ENCODE measurements around the gene CENPS. TPM values are rescaled to one million over a fixed set of nuclear protein-coding genes. Genes with fewer than 3 reads are reported as not detected.

Gene CENPS
- total and polyA plus RNA-seq, 2 of the 13 experiments (the other 11 are each of a cell fraction or from before 2014, with no cell fraction given), result 3.3 to 22.0 TPM

DNA sequence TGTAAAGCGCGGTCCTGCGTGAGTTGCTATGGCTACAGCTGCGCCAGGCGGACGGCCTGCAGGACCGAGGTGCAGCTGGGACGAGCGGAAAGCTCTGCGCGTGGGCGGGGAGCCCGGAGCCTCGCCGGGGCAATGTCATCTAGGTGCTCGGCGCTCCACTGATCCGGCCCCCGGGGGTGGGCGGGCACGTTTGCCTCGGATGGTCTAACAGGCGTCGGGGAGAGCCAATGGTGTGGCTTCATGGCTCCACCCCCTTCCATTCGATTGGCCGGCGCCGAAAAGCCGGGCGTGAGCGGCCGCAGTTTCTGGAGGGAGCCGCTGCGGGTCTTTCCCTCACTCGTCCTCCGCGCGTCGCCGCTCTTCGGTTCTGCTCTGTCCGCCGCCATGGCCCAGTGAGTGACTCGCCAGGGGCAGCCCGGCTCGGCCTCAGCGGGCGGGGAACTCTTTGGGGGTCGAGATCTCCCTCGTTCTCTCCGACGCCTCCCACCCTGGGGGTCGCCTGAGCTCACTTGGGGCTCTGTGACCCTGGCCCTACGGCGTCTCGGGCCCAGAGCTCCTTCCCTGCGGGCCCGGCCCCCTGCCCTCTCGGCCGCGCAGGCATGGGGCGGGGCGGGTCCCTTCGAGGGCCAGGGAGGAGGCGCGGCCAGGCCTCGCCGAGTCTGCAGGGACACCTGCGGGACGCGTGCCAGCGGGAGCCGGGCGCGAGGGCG is 31.3 kb upstream of the CENPS start, which contains the start of gene PGD (continued):
- TF ChIP-seq, protein P1, sequence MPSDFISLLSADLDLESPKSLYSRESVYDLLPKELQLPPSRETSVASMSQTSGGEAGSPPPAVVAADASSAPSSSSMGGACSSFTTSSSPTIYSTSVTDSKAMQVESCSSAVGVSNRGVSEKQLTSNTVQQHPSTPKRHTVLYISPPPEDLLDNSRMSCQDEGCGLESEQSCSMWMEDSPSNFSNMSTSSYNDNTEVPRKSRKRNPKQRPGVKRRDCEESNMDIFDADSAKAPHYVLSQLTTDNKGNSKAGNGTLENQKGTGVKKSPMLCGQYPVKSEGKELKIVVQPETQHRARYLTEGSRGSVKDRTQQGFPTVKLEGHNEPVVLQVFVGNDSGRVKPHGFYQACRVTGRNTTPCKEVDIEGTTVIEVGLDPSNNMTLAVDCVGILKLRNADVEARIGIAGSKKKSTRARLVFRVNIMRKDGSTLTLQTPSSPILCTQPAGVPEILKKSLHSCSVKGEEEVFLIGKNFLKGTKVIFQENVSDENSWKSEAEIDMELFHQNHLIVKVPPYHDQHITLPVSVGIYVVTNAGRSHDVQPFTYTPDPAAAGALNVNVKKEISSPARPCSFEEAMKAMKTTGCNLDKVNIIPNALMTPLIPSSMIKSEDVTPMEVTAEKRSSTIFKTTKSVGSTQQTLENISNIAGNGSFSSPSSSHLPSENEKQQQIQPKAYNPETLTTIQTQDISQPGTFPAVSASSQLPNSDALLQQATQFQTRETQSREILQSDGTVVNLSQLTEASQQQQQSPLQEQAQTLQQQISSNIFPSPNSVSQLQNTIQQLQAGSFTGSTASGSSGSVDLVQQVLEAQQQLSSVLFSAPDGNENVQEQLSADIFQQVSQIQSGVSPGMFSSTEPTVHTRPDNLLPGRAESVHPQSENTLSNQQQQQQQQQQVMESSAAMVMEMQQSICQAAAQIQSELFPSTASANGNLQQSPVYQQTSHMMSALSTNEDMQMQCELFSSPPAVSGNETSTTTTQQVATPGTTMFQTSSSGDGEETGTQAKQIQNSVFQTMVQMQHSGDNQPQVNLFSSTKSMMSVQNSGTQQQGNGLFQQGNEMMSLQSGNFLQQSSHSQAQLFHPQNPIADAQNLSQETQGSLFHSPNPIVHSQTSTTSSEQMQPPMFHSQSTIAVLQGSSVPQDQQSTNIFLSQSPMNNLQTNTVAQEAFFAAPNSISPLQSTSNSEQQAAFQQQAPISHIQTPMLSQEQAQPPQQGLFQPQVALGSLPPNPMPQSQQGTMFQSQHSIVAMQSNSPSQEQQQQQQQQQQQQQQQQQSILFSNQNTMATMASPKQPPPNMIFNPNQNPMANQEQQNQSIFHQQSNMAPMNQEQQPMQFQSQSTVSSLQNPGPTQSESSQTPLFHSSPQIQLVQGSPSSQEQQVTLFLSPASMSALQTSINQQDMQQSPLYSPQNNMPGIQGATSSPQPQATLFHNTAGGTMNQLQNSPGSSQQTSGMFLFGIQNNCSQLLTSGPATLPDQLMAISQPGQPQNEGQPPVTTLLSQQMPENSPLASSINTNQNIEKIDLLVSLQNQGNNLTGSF (CRISPR knock-in tag; IDR thresholded peaks at IDR 0.05), result peak; percentile 77
- TF ChIP-seq THYN1 (CRISPR knock-in tag; IDR thresholded peaks at IDR 0.05; ENCODE audit: borderline replicate concordance, low read depth) (no peak), ZNF766 (CRISPR knock-in tag; IDR thresholded peaks at IDR 0.05; ENCODE audit: borderline replicate concordance) (peak; percentile 92), REXO4 (CRISPR knock-in tag; IDR thresholded peaks at IDR 0.05; ENCODE audit: borderline replicate concordance) (peak; percentile 64; the same call in 1 of the 2 replicates), HNRNPK (IDR thresholded peaks at IDR 0.05; ENCODE audit: low read depth, low read length, poor library complexity, severe bottlenecking) (no peak), ASH2L (IDR thresholded peaks at IDR 0.05; ENCODE audit: insufficient read length, low read depth, low read length) (peak; percentile 79), NFKBIZ (CRISPR knock-in tag; IDR thresholded peaks at IDR 0.05) (0 out of 2 replicates have a peak, but pooled peaks have one; percentile 5), SAP130 (CRISPR knock-in tag; IDR thresholded peaks at IDR 0.05; ENCODE audit: low read depth) (peak; percentile 87), HDAC2 (CRISPR knock-in tag; IDR thresholded peaks at IDR 0.05) (peak; percentile 70), ZNF33B (CRISPR knock-in tag; IDR thresholded peaks at IDR 0.05) (peak; percentile 69; the same call in 1 of the 2 replicates), ZNF326 (CRISPR knock-in tag; IDR thresholded peaks at IDR 0.05; ENCODE audit: borderline replicate concordance) (no peak), GATAD1 (CRISPR knock-in tag; IDR thresholded peaks at IDR 0.05) (peak; percentile 47)
- TF ChIP-seq, protein P2, sequence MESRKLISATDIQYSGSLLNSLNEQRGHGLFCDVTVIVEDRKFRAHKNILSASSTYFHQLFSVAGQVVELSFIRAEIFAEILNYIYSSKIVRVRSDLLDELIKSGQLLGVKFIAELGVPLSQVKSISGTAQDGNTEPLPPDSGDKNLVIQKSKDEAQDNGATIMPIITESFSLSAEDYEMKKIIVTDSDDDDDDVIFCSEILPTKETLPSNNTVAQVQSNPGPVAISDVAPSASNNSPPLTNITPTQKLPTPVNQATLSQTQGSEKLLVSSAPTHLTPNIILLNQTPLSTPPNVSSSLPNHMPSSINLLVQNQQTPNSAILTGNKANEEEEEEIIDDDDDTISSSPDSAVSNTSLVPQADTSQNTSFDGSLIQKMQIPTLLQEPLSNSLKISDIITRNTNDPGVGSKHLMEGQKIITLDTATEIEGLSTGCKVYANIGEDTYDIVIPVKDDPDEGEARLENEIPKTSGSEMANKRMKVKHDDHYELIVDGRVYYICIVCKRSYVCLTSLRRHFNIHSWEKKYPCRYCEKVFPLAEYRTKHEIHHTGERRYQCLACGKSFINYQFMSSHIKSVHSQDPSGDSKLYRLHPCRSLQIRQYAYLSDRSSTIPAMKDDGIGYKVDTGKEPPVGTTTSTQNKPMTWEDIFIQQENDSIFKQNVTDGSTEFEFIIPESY (CRISPR knock-in tag; IDR thresholded peaks at IDR 0.05), result peak; percentile 51; the same call in 1 of the 2 replicates
- TF ChIP-seq, protein P3, sequence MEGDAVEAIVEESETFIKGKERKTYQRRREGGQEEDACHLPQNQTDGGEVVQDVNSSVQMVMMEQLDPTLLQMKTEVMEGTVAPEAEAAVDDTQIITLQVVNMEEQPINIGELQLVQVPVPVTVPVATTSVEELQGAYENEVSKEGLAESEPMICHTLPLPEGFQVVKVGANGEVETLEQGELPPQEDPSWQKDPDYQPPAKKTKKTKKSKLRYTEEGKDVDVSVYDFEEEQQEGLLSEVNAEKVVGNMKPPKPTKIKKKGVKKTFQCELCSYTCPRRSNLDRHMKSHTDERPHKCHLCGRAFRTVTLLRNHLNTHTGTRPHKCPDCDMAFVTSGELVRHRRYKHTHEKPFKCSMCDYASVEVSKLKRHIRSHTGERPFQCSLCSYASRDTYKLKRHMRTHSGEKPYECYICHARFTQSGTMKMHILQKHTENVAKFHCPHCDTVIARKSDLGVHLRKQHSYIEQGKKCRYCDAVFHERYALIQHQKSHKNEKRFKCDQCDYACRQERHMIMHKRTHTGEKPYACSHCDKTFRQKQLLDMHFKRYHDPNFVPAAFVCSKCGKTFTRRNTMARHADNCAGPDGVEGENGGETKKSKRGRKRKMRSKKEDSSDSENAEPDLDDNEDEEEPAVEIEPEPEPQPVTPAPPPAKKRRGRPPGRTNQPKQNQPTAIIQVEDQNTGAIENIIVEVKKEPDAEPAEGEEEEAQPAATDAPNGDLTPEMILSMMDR (CRISPR knock-in tag; IDR thresholded peaks at IDR 0.05), result peak; percentile 30; the same call in 1 of the 2 replicates
- TF ChIP-seq, protein P4, sequence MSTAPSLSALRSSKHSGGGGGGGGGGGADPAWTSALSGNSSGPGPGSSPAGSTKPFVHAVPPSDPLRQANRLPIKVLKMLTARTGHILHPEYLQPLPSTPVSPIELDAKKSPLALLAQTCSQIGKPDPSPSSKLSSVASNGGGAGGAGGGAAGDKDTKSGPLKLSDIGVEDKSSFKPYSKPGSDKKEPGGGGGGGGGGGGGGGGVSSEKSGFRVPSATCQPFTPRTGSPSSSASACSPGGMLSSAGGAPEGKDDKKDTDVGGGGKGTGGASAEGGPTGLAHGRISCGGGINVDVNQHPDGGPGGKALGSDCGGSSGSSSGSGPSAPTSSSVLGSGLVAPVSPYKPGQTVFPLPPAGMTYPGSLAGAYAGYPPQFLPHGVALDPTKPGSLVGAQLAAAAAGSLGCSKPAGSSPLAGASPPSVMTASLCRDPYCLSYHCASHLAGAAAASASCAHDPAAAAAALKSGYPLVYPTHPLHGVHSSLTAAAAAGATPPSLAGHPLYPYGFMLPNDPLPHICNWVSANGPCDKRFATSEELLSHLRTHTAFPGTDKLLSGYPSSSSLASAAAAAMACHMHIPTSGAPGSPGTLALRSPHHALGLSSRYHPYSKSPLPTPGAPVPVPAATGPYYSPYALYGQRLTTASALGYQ (CRISPR knock-in tag; IDR thresholded peaks at IDR 0.05), result 0 out of 2 replicates have a peak, but pooled peaks have one; percentile 72
